ENCODE data around the gene PLB1. TPM values are rescaled to one million over a fixed set of nuclear protein-coding genes. Genes with fewer than 3 reads are reported as not detected.

Gene PLB1, protein sequence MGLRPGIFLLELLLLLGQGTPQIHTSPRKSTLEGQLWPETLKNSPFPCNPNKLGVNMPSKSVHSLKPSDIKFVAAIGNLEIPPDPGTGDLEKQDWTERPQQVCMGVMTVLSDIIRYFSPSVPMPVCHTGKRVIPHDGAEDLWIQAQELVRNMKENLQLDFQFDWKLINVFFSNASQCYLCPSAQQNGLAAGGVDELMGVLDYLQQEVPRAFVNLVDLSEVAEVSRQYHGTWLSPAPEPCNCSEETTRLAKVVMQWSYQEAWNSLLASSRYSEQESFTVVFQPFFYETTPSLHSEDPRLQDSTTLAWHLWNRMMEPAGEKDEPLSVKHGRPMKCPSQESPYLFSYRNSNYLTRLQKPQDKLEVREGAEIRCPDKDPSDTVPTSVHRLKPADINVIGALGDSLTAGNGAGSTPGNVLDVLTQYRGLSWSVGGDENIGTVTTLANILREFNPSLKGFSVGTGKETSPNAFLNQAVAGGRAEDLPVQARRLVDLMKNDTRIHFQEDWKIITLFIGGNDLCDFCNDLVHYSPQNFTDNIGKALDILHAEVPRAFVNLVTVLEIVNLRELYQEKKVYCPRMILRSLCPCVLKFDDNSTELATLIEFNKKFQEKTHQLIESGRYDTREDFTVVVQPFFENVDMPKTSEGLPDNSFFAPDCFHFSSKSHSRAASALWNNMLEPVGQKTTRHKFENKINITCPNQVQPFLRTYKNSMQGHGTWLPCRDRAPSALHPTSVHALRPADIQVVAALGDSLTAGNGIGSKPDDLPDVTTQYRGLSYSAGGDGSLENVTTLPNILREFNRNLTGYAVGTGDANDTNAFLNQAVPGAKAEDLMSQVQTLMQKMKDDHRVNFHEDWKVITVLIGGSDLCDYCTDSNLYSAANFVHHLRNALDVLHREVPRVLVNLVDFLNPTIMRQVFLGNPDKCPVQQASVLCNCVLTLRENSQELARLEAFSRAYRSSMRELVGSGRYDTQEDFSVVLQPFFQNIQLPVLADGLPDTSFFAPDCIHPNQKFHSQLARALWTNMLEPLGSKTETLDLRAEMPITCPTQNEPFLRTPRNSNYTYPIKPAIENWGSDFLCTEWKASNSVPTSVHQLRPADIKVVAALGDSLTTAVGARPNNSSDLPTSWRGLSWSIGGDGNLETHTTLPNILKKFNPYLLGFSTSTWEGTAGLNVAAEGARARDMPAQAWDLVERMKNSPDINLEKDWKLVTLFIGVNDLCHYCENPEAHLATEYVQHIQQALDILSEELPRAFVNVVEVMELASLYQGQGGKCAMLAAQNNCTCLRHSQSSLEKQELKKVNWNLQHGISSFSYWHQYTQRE (N-terminal part only)
- total RNA-seq (2021) (0.27 to 0.44 TPM (median 0.39 TPM) in 3 replicates), Bru-seq, nascent RNA (percentile 6 among the genes with signal in this experiment)
- long read RNA-seq, experiment 1, partial matches to known transcripts, result 1 of 1 reads
- long read RNA-seq, experiment 1, other reads (novel, unspliced or antisense), result 0 of 1 reads
- long read RNA-seq, experiment 2, result 0 reads
- long read RNA-seq, experiment 3, result 0 reads

DNA sequence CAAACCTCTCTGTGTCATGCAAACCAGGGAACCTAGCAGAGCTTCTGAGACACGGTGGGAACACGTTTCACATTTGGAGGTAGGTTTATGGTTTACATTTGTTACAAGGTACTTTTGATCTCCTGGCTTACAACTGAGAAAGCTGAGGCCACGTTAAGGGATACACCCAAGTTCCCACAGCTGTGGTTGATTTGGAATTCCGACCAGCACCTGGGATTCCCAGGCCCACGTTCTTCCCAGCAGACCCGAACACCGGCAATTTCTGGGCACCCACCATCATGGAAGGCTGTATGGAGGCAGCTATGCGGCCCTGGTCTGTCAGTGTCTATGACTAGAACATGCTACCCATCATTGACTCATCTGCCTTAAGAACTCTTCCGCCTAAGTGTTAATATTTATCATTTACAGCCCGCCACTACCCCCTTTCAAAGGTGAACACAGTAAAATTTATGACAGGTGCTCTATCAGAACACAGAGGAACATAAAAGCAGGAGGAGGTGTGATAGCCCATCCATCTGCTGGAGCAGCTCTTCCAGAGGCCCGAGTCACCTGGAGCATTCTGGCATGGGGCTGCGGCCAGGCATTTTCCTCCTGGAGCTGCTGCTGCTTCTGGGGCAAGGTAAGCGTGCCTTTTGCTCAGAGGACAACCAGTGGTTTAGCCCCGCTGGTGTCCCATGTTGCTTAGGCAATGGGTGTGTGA, at the start of gene PLB1:
Gene PLB1 (plus strand): TSS at position 510 of the 700 bp plus-strand sequence. CDS start 55 bp downstream, at position 565.
- no peaks in the 10 kb centered on the region for H3K9me3 Mint-ChIP-seq
- no peak within 1 kb of the TSS for H3K27ac Mint-ChIP-seq
- no peak for ATAC-seq
- no peak for DNase-seq (ENCODE audit: low spot score)
- no peaks in the 10 kb centered on the region; the same call in 1 of the 2 replicates for H3K27me3 Mint-ChIP-seq (ENCODE audit: low read depth)
- H3K4me3 Mint-ChIP-seq, result no peak within 1 kb of the TSS
- no peaks in the 10 kb centered on the region for H3K4me1 Mint-ChIP-seq
- CTCF ChIA-PET, result no interaction called here
- TF ChIP-seq, protein P1, sequence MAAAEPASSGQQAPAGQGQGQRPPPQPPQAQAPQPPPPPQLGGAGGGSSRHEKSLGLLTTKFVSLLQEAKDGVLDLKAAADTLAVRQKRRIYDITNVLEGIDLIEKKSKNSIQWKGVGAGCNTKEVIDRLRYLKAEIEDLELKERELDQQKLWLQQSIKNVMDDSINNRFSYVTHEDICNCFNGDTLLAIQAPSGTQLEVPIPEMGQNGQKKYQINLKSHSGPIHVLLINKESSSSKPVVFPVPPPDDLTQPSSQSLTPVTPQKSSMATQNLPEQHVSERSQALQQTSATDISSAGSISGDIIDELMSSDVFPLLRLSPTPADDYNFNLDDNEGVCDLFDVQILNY (CRISPR knock-in tag; IDR thresholded peaks at IDR 0.05), result no peak
- no peak for TF ChIP-seq JUN (CRISPR knock-in tag; IDR thresholded peaks at IDR 0.05)
- TF ChIP-seq, protein P2, sequence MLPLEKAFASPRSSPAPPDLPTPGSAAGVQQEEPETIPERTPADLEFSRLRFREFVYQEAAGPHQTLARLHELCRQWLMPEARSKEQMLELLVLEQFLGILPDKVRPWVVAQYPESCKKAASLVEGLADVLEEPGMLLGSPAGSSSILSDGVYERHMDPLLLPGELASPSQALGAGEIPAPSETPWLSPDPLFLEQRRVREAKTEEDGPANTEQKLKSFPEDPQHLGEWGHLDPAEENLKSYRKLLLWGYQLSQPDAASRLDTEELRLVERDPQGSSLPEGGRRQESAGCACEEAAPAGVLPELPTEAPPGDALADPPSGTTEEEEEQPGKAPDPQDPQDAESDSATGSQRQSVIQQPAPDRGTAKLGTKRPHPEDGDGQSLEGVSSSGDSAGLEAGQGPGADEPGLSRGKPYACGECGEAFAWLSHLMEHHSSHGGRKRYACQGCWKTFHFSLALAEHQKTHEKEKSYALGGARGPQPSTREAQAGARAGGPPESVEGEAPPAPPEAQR (CRISPR knock-in tag; IDR thresholded peaks at IDR 0.05), result no peak
- TF ChIP-seq PRRX2 (CRISPR knock-in tag; IDR thresholded peaks at IDR 0.05), result no peak
- no peak for TF ChIP-seq GABPB1 (CRISPR knock-in tag; IDR thresholded peaks at IDR 0.05)
- TF ChIP-seq, protein P3, sequence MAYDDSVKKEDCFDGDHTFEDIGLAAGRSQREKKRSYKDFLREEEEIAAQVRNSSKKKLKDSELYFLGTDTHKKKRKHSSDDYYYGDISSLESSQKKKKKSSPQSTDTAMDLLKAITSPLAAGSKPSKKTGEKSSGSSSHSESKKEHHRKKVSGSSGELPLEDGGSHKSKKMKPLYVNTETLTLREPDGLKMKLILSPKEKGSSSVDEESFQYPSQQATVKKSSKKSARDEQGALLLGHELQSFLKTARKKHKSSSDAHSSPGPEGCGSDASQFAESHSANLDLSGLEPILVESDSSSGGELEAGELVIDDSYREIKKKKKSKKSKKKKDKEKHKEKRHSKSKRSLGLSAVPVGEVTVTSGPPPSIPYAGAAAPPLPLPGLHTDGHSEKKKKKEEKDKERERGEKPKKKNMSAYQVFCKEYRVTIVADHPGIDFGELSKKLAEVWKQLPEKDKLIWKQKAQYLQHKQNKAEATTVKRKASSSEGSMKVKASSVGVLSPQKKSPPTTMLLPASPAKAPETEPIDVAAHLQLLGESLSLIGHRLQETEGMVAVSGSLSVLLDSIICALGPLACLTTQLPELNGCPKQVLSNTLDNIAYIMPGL (CRISPR knock-in tag; IDR thresholded peaks at IDR 0.05), result no peak
- no peak for TF ChIP-seq FOXP1 (CRISPR knock-in tag; IDR thresholded peaks at IDR 0.05; ENCODE audit: borderline replicate concordance)
- TF ChIP-seq, protein P4, sequence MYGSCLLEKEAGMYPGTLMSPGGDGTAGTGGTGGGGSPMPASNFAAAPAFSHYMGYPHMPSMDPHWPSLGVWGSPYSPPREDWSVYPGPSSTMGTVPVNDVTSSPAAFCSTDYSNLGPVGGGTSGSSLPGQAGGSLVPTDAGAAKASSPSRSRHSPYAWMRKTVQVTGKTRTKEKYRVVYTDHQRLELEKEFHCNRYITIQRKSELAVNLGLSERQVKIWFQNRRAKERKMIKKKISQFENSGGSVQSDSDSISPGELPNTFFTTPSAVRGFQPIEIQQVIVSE (CRISPR knock-in tag; IDR thresholded peaks at IDR 0.05; ENCODE audit: borderline replicate concordance), result no peak
- TF ChIP-seq, protein P5, sequence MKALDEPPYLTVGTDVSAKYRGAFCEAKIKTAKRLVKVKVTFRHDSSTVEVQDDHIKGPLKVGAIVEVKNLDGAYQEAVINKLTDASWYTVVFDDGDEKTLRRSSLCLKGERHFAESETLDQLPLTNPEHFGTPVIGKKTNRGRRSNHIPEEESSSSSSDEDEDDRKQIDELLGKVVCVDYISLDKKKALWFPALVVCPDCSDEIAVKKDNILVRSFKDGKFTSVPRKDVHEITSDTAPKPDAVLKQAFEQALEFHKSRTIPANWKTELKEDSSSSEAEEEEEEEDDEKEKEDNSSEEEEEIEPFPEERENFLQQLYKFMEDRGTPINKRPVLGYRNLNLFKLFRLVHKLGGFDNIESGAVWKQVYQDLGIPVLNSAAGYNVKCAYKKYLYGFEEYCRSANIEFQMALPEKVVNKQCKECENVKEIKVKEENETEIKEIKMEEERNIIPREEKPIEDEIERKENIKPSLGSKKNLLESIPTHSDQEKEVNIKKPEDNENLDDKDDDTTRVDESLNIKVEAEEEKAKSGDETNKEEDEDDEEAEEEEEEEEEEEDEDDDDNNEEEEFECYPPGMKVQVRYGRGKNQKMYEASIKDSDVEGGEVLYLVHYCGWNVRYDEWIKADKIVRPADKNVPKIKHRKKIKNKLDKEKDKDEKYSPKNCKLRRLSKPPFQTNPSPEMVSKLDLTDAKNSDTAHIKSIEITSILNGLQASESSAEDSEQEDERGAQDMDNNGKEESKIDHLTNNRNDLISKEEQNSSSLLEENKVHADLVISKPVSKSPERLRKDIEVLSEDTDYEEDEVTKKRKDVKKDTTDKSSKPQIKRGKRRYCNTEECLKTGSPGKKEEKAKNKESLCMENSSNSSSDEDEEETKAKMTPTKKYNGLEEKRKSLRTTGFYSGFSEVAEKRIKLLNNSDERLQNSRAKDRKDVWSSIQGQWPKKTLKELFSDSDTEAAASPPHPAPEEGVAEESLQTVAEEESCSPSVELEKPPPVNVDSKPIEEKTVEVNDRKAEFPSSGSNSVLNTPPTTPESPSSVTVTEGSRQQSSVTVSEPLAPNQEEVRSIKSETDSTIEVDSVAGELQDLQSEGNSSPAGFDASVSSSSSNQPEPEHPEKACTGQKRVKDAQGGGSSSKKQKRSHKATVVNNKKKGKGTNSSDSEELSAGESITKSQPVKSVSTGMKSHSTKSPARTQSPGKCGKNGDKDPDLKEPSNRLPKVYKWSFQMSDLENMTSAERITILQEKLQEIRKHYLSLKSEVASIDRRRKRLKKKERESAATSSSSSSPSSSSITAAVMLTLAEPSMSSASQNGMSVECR (CRISPR knock-in tag; IDR thresholded peaks at IDR 0.05; ENCODE audit: borderline replicate concordance), result no peak
- TF ChIP-seq, protein P6, sequence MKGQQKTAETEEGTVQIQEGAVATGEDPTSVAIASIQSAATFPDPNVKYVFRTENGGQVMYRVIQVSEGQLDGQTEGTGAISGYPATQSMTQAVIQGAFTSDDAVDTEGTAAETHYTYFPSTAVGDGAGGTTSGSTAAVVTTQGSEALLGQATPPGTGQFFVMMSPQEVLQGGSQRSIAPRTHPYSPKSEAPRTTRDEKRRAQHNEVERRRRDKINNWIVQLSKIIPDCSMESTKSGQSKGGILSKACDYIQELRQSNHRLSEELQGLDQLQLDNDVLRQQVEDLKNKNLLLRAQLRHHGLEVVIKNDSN (CRISPR knock-in tag; IDR thresholded peaks at IDR 0.05), result no peak
- TF ChIP-seq, protein P7, sequence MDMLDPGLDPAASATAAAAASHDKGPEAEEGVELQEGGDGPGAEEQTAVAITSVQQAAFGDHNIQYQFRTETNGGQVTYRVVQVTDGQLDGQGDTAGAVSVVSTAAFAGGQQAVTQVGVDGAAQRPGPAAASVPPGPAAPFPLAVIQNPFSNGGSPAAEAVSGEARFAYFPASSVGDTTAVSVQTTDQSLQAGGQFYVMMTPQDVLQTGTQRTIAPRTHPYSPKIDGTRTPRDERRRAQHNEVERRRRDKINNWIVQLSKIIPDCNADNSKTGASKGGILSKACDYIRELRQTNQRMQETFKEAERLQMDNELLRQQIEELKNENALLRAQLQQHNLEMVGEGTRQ (CRISPR knock-in tag; IDR thresholded peaks at IDR 0.05), result no peak
- no peak for TF ChIP-seq ZBTB21 (CRISPR knock-in tag; IDR thresholded peaks at IDR 0.05; ENCODE audit: borderline replicate concordance)
- H3K36me3 Mint-ChIP-seq, result no peaks in the 10 kb centered on the region
- POLR2A ChIA-PET, result no interaction called here
